22Rv1 (cell line): ENCODE measurements around the gene LMBR1L.

ENCODE experiments used
- CTCF ChIP-seq: fragments of 450-650 bp; IDR thresholded peaks from 2 replicates; pipeline ENCODE4 v1.5.1; 2017; ENCODE audit warnings: mild to moderate bottlenecking
- ZFX ChIP-seq: fragments of 450-650 bp; IDR thresholded peaks from 2 replicates; pipeline ENCODE4 v1.6.1; 2017; ENCODE audit warnings: antibody characterized with exemption, borderline replicate concordance

DNA sequence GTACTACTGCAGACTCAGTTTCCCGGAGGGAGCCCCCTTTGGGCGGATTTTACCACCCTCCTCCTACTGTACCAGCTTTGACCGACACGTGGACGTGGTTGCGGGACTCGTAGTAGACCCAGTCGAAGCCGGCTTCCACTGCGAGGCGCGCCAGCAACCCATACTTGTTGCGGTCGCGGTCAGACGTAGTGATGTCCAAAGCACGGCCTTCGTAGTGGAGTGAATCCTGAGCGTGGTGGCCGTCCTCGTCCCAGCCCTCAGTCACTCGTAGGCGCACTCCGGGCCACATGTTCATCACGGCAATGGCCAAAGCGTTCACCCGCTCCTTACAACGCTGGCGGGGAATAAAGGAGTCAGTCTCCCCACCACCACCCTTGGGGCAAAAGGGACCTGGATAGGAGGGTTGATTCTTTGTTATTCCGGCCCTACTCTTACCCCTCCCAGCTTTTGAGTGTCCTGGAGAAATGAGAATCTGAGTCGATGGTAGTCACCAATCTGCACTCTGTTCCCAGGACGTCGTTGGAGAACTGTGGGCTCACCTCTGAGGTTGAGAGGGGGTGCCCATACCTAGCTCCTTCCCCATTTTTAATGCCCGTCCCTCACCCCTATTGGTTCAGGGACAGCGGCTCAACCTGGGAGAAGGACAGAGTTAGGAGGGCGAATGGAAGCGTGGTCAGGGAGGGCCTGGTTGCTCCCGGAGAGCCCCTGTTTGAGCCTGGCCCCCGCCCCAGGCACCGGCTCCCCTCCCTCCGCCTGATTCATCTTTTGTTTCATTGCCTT is 19.4 kb downstream of the LMBR1L start:
- TF ChIP-seq ZFX = no peak
- TF ChIP-seq CTCF = no peak
